H1 (cell line): ENCODE data around the gene KCTD10. TPM values are rescaled to one million over a fixed set of nuclear protein-coding genes. Genes with fewer than 3 reads are reported as not detected.

Source experiments
- CTCF ChIA-PET: fragments of 300-600 bp; sonication (Branson Sonifier 250); formaldehyde crosslinking; loops from one replicate; lab custom pipeline; 2021; ENCODE audit not compliant: partially characterized antibody; lab: Charles Lee
- POLR2A ChIA-PET: fragments of 300-600 bp; sonication (Branson Sonifier 250); formaldehyde crosslinking; loops from one replicate; lab custom pipeline; 2021; ENCODE audit warnings: inconsistent platforms; ENCODE audit not compliant: partially characterized antibody; lab: Charles Lee
- DNase-seq, 2 experiments: peaks; one replicate each; pipeline versions ENCODE4 v3.0.0 to v3.0.0-alpha.2; 2010 to 2022; ENCODE audit warnings: low spot score in 2 of 2, low read depth in 1 of 2, mixed read lengths in 1 of 2
- FAIRE-seq: peaks from 2 replicates; lab custom pipeline; 2011; peaks lifted over from hg19 to GRCh38; lab: Jason Lieb, UNC
- H2AFZ ChIP-seq: 2 replicates; pipeline ENCODE4 v1.8.1; 2012; ENCODE audit warnings: low read length, inconsistent platforms
- H2AK5ac ChIP-seq: 2 replicates; pipeline ENCODE4 v1.6.1; 2013; ENCODE audit warnings: low read depth, low read length
- H2BK120ac ChIP-seq: replicated peaks from 2 replicates; pipeline ENCODE3; 2013; ENCODE audit warnings: low read depth, low read length, inconsistent platforms
- H2BK12ac ChIP-seq: 2 replicates; pipeline ENCODE4 v1.6.1; 2013; ENCODE audit warnings: low read depth, low read length
- H2BK15ac ChIP-seq: 2 replicates; pipeline ENCODE4 v1.6.1; 2013; ENCODE audit warnings: low read length
- H2BK20ac ChIP-seq: 2 replicates; pipeline ENCODE4 v1.6.1; 2013; ENCODE audit warnings: low read length
- H2BK5ac ChIP-seq: 2 replicates; pipeline ENCODE4 v1.6.1; 2013; ENCODE audit warnings: low read depth, low read length
- H3K14ac ChIP-seq: 2 replicates; pipeline ENCODE4 v1.6.1; 2013; ENCODE audit warnings: inconsistent platforms; ENCODE audit not compliant: insufficient read length
- H3K18ac ChIP-seq: 2 replicates; pipeline ENCODE4 v1.6.1; 2013; ENCODE audit warnings: low read length; ENCODE audit errors: extremely low read depth
- H3K23ac ChIP-seq: 2 replicates; pipeline ENCODE4 v1.6.1; 2013; ENCODE audit warnings: inconsistent platforms; ENCODE audit not compliant: insufficient read length
- H3K23me2 ChIP-seq: 2 replicates; pipeline ENCODE4 v1.6.1; 2013; ENCODE audit warnings: low read depth, low read length
- H3K27ac ChIP-seq: 2 replicates; pipeline ENCODE4 v1.6.1; 2011; ENCODE audit warnings: low read depth, low read length, inconsistent platforms
- H3K27me3 ChIP-seq, 4 experiments: replicated peaks in 1 of 4; 1 replicate in 1 of 4; 2 replicates in 3 of 4; pipeline versions ENCODE4 v1.6.1 to v1.8.1; 2011 to 2013; ENCODE audit warnings: low read length in 3 of 4, mild to moderate bottlenecking in 3 of 4, inconsistent platforms in 2 of 4, mixed read lengths in 2 of 4, moderate library complexity in 1 of 4; ENCODE audit not compliant: control insufficient read depth in 3 of 4, insufficient read depth in 3 of 4; ENCODE audit errors: extremely low read depth in 1 of 4
- H3K36me3 ChIP-seq, 4 experiments: 2 replicates each; pipeline versions ENCODE4 v1.6.1 to v1.8.1; 2011 to 2013; ENCODE audit warnings: mild to moderate bottlenecking in 4 of 4, low read length in 3 of 4, moderate library complexity in 2 of 4, control low read depth in 1 of 4, inconsistent platforms in 1 of 4; ENCODE audit not compliant: insufficient read depth in 4 of 4, control insufficient read depth in 2 of 4
- H3K4ac ChIP-seq: replicated peaks from 2 replicates; pipeline ENCODE3; 2013; ENCODE audit warnings: low read length, low read depth, mixed read lengths, inconsistent platforms; ENCODE audit not compliant: insufficient read length
- H3K4me1 ChIP-seq, 4 experiments: replicated peaks in 1 of 4; 1 replicate in 1 of 4; 2 replicates in 3 of 4; pipeline versions ENCODE4 v1.6.1 to v1.8.1; 2011 to 2013; ENCODE audit warnings: low read length in 3 of 4, inconsistent platforms in 2 of 4, mixed read lengths in 1 of 4; ENCODE audit not compliant: insufficient read depth in 4 of 4, control insufficient read depth in 3 of 4
- H3K4me2 ChIP-seq, 2 experiments: 2 replicates each; pipeline versions ENCODE4 v1.6.1 to v1.8.1; 2011 to 2013; ENCODE audit warnings: low read depth in 2 of 2, low read length in 2 of 2, control low read depth in 1 of 2, inconsistent platforms in 1 of 2, mild to moderate bottlenecking in 1 of 2; ENCODE audit not compliant: insufficient read depth in 1 of 2
- H3K4me3 ChIP-seq, 4 experiments: fragments of 200-600, 300-600 bp in 1 of 4; sonication (generic), shearing (Covaris generic), sonication (Bioruptor Twin) in 1 of 4; 2 replicates each; pipeline versions ENCODE4 v1.5.1 to v1.8.1; 2011 to 2016; ENCODE audit warnings: low read length in 4 of 4, low read depth in 3 of 4, control low read depth in 2 of 4, inconsistent platforms in 2 of 4, mild to moderate bottlenecking in 2 of 4, mixed read lengths in 1 of 4, moderate library complexity in 1 of 4; ENCODE audit not compliant: insufficient read depth in 2 of 4; ENCODE audit errors: extremely low read depth in 1 of 4
- H3K56ac ChIP-seq: replicated peaks from 2 replicates; pipeline ENCODE3; 2013; ENCODE audit warnings: low read depth, mild to moderate bottlenecking, mixed read lengths, low read length, inconsistent platforms; ENCODE audit not compliant: insufficient read length
- H3K79me1 ChIP-seq: 2 replicates; pipeline ENCODE4 v1.6.1; 2013; ENCODE audit warnings: low read depth, low read length, control low read depth
- H3K79me2 ChIP-seq, 2 experiments: 2 replicates each; pipeline versions ENCODE4 v1.6.1 to v1.8.1; 2012 to 2013; ENCODE audit warnings: low read length in 2 of 2, mild to moderate bottlenecking in 2 of 2, inconsistent platforms in 1 of 2; ENCODE audit not compliant: insufficient read depth in 2 of 2, control insufficient read depth in 1 of 2
- H3K9ac ChIP-seq, 4 experiments: replicated peaks in 1 of 4; 1 replicate in 1 of 4; 2 replicates in 3 of 4; pipeline versions ENCODE4 v1.6.1 to v1.8.1; 2011 to 2013; ENCODE audit warnings: low read depth in 3 of 4, low read length in 3 of 4, control low read depth in 2 of 4, mild to moderate bottlenecking in 2 of 4, moderate library complexity in 2 of 4, inconsistent platforms in 1 of 4; ENCODE audit errors: extremely low read depth in 1 of 4
- H3K9me3 ChIP-seq, 2 experiments: 2 replicates each; pipeline versions ENCODE4 v1.6.1 to v1.8.1; 2012 to 2013; ENCODE audit warnings: mild to moderate bottlenecking in 2 of 2, moderate library complexity in 2 of 2, control low read depth in 1 of 2, inconsistent platforms in 1 of 2, low read depth in 1 of 2, low read length in 1 of 2, mixed read lengths in 1 of 2; ENCODE audit not compliant: insufficient read depth in 2 of 2
- H4K20me1 ChIP-seq, 2 experiments: replicated peaks in 1 of 2; 2 replicates each; pipeline versions ENCODE3 to v1.8.1; 2011 to 2013; ENCODE audit warnings: inconsistent platforms in 2 of 2, low read length in 2 of 2, mild to moderate bottlenecking in 1 of 2; ENCODE audit not compliant: insufficient read depth in 2 of 2, control insufficient read depth in 1 of 2
- H4K5ac ChIP-seq: 2 replicates; pipeline ENCODE4 v1.6.1; 2013; ENCODE audit warnings: low read length, low read depth, mixed read lengths, inconsistent platforms; ENCODE audit not compliant: insufficient read length
- H4K8ac ChIP-seq: 2 replicates; pipeline ENCODE4 v1.8.0; 2013; ENCODE audit warnings: mild to moderate bottlenecking, moderate library complexity, low read length, inconsistent platforms; ENCODE audit not compliant: insufficient read depth; ENCODE audit errors: extremely low read depth
- H4K91ac ChIP-seq: replicated peaks from 2 replicates; pipeline ENCODE3; 2013; ENCODE audit warnings: low read length, mixed read lengths, inconsistent platforms; ENCODE audit not compliant: insufficient read length
- CTBP2 ChIP-seq: IDR thresholded peaks from 2 replicates; pipeline ENCODE4 v1.7.0; 2011; ENCODE audit warnings: borderline replicate concordance, mild to moderate bottlenecking, moderate library complexity, mixed read lengths, low read length; ENCODE audit not compliant: insufficient read depth, insufficient read length
- PHF8 ChIP-seq: fragments of 200-600 bp; sonication (generic); conservative IDR thresholded peaks from 2 replicates; pipeline ENCODE4 v1.7.1; 2012; ENCODE audit warnings: low read depth, mild to moderate bottlenecking, inconsistent platforms, low read length, moderate library complexity
- SP2 ChIP-seq: IDR thresholded peaks from 2 replicates; pipeline ENCODE4 v1.6.1; 2012; ENCODE audit warnings: mild to moderate bottlenecking, low read length, inconsistent platforms
- WGBS, 2 experiments: shearing (Covaris generic) in 1 of 2; methylation state at CpG; one replicate each; pipeline versions ENCODE4 v1.1.6 to v1.1.7; 2013 to 2015; ENCODE audit warnings: low lambda C conversion rate in 2 of 2, mixed read lengths in 2 of 2, inconsistent platforms in 1 of 2, low coverage in 1 of 2, missing lambda C conversion rate in 1 of 2; ENCODE audit not compliant: insufficient replicate concordance in 2 of 2, insufficient coverage in 1 of 2, insufficient read length in 1 of 2; ENCODE audit errors: extremely low coverage in 1 of 2, missing lambda C conversion rate in 1 of 2; 5-methylcytosine and 5-hydroxymethylcytosine counted together
- polyA plus RNA-seq, 7 experiments: library from polyadenylated mRNA; depleted of rRNA in 3 of 7; stranded (reverse) in 5 of 7; unstranded in 2 of 7; fragments of >200 nt in 5 of 7; fragments of 200-250 nt in 2 of 7; gene quantifications; 1 replicate in 5 of 7; 2 replicates in 1 of 7; 4 replicates in 1 of 7; pipeline versions ENCODE4 v1.2.1 to v1.2.3, GENCODE V29; 2011 to 2013; ENCODE audit warnings: missing spikeins in 2 of 7, mixed read lengths in 2 of 7
- total RNA-seq: library from RNA; stranded (reverse); fragmentation: NEBNext Ultra II Directional; extraction: Animal tissue kit (Norgen Biotek cat#: 25700); gene quantifications from 2 replicates; pipeline ENCODE4 v1.2.1, GENCODE V29; 2021
- TF ChIP-seq, protein P1 (sequence below): IDR thresholded peaks from 2 replicates; pipeline ENCODE4 v1.6.1; 2012; ENCODE audit warnings: inconsistent platforms

Gene KCTD10
- total and polyA plus RNA-seq, 2 of the 8 experiments (the other 6 are each of a cell fraction or from before 2014, with no cell fraction given), result 45.3 to 52.4 TPM

DNA sequence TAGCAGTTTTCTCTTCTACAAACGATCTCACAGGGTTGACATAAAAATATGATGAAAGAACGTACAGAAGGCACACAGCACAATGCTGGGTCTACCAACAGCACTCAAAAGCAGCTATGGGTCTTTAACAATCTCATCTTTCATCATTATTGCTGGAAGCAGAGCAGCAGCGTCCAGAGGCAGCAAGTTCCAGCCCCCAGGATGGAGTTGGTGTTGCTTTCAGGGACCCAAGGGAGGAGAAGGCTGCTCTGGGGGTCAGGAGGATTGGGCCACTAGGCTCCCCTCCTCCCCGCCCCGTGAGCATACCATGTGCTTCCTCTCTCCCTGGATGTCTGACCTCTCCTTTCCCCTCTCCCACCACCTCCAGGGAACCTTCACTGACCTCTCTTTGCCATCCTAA, 13.3 kb downstream of the KCTD10 start:
- Histone ChIP-seq H4K5ac (no peak overlapping the region), H2BK5ac (peak overlapping the region; percentile 99), H3K9me3 (no peaks in the 10 kb centered on the region), H3K27ac (no peak overlapping the region; the same call in 1 of the 2 replicates), H3K4me1 (peaks cover 35 to 58% (median 43%) of the 10 kb centered on the region in 4 experiments), H2AK5ac (peak overlapping the region; percentile 54; the same call in 1 of the 2 replicates), H3K9ac (no peak overlapping the region), H4K20me1 (peaks cover 5 to 7% of the 10 kb centered on the region in 2 experiments), H3K4ac (no peak overlapping the region), H3K36me3 (peaks cover 2 to 25% (median 4%) of the 10 kb centered on the region in 4 experiments; a peak in 5 of 8 replicates), H2BK12ac (peak overlapping the region; percentile 64), H3K79me2 (peaks cover 13 to 90% of the 10 kb centered on the region in 2 experiments), H2BK120ac (peak overlapping the region; percentile 44), H3K4me3 (peak overlapping the region in 1 of 4 experiments; percentile 10; a peak in 1 of 8 replicates), H2AFZ (no peak overlapping the region), H2BK15ac (no peak overlapping the region; the same call in 1 of the 2 replicates), H4K8ac (no peak overlapping the region), H3K27me3 (no peaks in the 10 kb centered on the region), H3K18ac (peak overlapping the region; percentile 65; the same call in 1 of the 2 replicates), H3K56ac (no peak overlapping the region), H2BK20ac (peak overlapping the region; percentile 73; the same call in 1 of the 2 replicates), H3K79me1 (peaks cover 17% of the 10 kb centered on the region), H3K4me2 (peak overlapping the region; percentile 12 to 58), H3K14ac (no peak overlapping the region), H3K23ac (no peak overlapping the region), H4K91ac (peak overlapping the region; percentile 82), H3K23me2 (no peaks in the 10 kb centered on the region; the same call in 1 of the 2 replicates)
- ChIA-PET POLR2A (interaction anchor here (0.9 to 4.6 kb wide), 4 partner anchors 9 to 26 kb away, joined by 3 to 25 read pairs (median 14); partner anchors contain the start of genes KCTD10 and UBE3B), CTCF (interaction anchor here (0.7 to 19.5 kb wide), 6 partner anchors 10 to 41 kb away, joined by 3 to 245 read pairs (median 6); no protein-coding TSS in a partner anchor)
- DNase-seq (no peak), FAIRE-seq (no peak)
- WGBS, 2 experiments, result 77% methylated on average over 3 of the region's 5 CpGs; no CpG with 5 or more reads in 1 of the 2 experiments
- TF ChIP-seq CTBP2 (no peak), PHF8 (no peak), SP2 (no peak)
- TF ChIP-seq, protein P1, sequence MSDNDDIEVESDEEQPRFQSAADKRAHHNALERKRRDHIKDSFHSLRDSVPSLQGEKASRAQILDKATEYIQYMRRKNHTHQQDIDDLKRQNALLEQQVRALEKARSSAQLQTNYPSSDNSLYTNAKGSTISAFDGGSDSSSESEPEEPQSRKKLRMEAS, result peak; percentile 34; the same call in 1 of the 2 replicates
